HG02870 (cell line): Measurements from ENCODE around the gene WTAP.
"Not testable (repeated sequence)": the region's sequence is repeated elsewhere in the genome, so short reads cannot be mapped to it uniquely, and the experiment has no call there.

Source experiments
- ATAC-seq: cut with Tn5 transposase; IDR thresholded peaks from one replicate; pipeline ENCODE4 v1.9.1; 2021; ENCODE audit warnings: mild to moderate bottlenecking, moderate library complexity; ENCODE audit not compliant: unreplicated experiment

The WTAP gene

DNA sequence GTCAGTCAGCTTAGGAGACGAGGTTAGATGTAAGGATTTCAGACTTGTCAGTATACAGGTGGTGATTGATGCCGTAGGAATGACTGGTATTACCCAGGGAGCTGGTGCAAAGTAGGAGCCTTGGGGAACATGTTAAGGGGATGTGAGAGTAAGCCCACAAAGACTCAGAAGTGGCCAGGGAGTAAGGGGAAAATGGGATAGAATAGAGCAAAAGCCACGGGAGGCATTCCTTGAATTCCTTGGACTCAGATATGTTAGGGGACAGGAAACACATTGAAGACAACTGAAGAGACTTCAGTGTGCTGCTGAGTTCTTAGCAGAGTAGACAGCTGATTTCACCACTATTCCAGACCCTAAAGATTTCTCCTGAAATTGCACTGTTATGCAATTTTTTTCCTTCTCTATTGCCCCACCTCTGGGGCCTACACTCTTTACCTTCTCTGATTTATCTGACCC, 33.3 kb downstream of the WTAP start:
- ATAC-seq = no peak

DNA sequence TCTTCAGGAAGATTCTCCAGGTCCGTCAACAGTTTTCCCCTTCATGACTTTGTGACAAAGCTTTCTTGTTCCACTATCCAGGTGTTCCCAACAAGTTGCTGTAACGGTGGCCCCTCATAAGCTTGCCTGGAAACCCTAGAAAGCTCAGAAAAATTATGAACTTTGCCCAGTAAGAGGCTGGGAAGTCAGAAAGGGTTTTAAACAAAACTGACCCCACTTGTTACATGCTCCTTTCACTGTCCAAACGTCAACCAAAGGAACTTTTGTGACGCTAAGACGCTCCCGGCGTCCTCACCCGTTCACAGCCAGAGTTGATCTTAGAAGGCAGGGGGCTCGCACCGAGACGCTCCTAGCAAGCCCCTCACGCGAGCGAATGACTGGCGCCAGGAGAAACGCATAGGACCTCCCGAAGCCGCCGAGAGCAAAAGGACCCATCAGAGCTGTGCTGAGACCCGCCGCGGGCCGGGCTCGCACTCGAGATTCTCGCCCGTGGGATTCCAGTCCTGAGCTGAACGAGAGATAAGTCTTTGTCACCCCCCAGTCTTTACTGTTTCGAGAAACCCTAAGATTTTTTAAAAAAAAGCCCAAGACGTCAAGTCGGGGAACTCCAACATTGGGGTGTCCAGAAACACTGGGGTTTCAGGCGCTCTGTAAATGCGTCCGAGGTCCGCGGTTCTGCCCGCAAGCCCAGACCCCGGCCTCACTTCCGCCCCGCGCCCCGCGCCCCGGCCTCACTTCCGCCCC, 34.0 kb downstream of the WTAP start:
- peak; percentile 1 for ATAC-seq

GRCh38 chr6:159761873-159762680, 34.8 kb downstream of the WTAP start, which contains the start of gene ACAT2:
TSS of gene ACAT2 (plus strand) at chr6:159762045. CDS start at chr6:159762088, 43 bp downstream.
- ATAC-seq = peak; percentile 97

- ATAC-seq = peak; percentile 15
Measured at GRCh38 chr6:159762681-159763293, 35.5 kb downstream of the WTAP start.

GRCh38 chr6:159766906-159767305, 39.6 kb downstream of the WTAP start:
- no peak for ATAC-seq

GRCh38 chr6:159769470-159769869, 42.2 kb downstream of the WTAP start:
- no peak for ATAC-seq

GRCh38 chr6:159772196-159772595, 44.9 kb downstream of the WTAP start:
- ATAC-seq = no peak

GRCh38 chr6:159777240-159777904, 50.1 kb downstream of the WTAP start:
- ATAC-seq = no peak

- no peak for ATAC-seq
Measured at GRCh38 chr6:159778131-159778530, 50.8 kb downstream of the WTAP start.

GRCh38 chr6:159778542-159779103, 51.3 kb downstream of the WTAP start:
- no peak for ATAC-seq

GRCh38 chr6:159788276-159788675, 61.0 kb downstream of the WTAP start:
- ATAC-seq = no peak

DNA sequence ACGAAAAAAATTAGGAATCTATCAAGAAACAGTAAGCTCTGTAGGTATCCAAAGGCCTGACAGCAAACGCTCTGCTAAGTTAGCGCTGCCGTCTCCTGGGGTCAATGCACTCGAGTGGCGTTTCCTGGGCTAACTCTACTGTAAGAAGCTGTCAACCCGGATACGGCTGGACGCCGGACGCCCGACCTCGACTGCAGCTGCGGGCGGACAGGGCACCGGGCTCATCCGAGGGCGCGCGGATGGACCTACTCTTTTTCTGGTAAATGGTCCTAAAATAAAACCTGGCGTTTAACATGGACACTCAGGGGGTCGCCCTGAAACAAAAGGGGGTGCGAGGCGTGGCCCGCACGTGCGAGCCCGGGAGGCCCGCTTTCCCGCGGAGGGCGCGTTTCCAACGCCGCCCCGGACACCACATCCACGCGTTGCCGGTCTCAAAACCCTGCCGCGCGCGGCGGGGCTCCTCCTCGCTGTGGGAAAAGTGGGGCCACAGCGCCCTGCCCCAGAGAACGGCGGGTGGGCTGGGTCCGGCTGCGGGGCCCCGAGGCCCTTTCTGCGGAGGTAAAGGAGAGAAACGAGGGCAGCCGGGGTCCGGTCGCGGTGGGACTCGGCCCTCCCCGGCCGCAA, 61.6 kb downstream of the WTAP start:
- no peak for ATAC-seq

DNA sequence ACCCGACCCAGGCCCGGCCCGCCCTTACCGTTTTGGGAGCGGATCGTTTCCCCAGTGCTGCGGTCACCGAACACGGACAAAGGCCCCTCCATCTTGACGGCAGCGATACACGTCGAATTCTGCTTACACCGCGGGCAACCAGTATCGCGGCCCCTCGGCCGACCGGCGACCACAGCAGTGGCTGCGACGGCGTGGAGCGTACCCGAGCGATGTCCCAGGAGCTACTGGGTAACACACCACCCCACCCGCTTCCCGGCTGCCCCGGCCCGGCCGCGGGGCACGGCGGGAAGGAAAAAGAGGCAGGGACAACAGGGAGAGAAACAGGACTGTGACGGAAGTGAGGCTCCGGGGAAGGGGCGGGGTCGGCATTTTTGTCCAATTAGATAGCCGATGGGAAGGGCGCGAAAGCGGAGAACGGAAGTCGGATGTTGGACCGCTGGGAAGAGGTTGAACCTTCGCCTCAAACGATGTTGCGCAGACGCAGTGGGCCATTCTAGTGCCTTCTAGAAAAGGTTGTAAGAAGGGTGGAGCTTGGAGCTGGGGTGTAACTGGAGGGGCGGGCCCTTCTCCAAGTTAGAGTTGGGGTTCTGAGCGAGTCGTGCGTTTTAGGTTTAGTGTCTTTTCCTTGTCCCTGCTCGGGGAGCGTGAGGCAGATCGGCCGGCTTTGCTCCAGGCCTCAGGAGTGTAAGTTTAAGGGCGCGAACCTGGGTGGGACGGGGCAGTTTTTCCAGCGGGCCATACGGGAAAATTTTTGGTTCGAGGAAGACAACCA, 62.3 kb downstream of the WTAP start, which contains the start of gene TCP1:
Gene TCP1, minus strand, starts transcription at position 226 of the 772 bp plus-strand sequence. Its CDS starts 134 bp downstream, at position 92.
- ATAC-seq = peak; percentile 65

DNA sequence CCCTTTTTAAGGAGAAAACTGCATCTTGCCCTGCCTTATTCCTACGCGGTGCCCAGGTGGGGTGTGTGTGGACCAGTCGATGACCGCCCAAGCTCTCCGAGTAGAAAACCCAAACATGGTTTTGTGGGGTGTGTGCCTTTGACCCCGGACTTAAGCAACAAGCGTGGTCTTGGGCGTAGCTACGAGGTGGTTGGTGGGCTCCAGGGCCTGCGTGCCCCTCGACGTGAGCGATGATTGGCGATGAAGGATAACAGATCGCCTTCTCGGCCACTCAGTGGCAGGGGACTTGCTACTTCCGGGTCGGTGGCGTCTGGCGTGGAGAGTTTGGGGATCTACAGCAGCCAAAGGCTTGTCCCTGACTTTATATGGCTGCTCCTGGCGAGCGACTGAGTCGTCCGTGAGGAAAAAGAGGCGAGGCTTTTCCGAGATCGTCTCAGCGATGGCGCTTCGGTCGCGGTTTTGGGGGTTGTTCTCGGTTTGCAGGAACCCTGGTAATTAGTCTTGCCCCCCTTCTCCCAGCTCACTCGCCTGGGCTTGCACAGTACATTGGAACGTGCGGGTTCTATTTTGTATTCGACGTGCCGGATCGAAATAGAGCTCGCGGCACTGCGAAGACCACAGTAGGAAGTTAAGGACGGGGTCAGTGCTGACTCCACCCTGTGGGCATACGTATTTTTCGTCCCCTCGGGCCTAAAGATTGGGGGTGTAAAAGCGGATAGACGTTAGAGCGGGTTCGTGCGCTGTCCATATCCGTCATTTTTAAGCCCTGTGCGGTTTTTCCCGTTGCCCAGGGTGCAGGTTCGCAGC, 63.0 kb downstream of the WTAP start, which contains the start of gene MRPL18:
Gene MRPL18, plus strand, starts transcription at position 319 of the 807 bp plus-strand sequence. Its CDS starts 121 bp downstream, at position 440.
- ATAC-seq = peak; percentile 83

DNA sequence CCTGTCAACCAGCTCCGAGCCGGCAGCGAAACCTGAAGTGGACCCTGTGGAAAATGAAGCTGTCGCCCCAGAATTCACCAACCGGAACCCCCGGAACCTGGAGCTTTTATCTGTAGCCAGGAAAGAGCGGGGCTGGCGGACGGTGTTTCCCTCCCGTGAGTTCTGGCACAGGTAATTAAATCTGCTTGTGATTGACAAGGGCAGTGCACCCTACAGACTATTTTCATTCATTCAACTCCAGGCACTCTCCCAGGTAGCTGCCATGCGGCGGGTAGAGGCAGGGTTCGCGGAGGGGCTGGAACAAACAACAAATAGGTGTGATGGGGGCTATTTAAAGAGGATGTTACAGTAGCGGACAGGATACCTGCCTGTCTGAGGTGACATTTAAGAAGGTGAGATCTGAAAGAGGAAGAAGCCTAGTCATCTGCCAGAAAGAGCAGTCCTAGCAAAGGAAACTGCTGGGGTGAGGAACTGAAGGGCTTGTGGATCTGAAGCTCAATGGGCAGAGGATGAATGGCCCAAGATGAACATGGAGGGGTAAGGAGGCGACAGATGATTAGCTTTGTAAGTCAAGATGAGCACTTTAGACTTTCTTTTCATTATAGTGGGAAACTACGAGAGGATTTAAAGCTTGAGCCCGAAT, 63.8 kb downstream of the WTAP start:
- ATAC-seq = no peak

DNA sequence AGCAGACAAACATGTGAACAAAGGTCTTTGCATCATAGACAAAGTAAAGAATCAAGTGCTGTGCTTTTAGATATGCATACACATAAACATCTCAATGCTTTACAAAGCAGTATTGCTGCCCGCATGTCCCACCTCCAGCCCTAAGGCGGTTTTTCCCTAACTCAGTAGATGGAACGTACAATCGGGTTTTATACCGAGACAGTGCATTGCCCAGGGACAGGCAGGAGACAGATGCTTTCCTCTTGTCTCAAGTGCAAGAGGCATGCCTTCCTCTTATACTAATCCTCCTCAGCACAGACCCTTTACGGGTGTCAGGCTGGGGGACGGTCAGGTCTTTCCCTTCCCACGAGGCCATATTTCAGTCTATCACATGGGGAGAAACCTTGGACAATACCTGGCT, 67.7 kb downstream of the WTAP start:
- not testable (repeated sequence) for ATAC-seq

- ATAC-seq = no peak
Measured at GRCh38 chr6:159797554-159797953, 70.2 kb downstream of the WTAP start.
